Measurements from ENCODE around the gene CHD2.

Gene CHD2

DNA sequence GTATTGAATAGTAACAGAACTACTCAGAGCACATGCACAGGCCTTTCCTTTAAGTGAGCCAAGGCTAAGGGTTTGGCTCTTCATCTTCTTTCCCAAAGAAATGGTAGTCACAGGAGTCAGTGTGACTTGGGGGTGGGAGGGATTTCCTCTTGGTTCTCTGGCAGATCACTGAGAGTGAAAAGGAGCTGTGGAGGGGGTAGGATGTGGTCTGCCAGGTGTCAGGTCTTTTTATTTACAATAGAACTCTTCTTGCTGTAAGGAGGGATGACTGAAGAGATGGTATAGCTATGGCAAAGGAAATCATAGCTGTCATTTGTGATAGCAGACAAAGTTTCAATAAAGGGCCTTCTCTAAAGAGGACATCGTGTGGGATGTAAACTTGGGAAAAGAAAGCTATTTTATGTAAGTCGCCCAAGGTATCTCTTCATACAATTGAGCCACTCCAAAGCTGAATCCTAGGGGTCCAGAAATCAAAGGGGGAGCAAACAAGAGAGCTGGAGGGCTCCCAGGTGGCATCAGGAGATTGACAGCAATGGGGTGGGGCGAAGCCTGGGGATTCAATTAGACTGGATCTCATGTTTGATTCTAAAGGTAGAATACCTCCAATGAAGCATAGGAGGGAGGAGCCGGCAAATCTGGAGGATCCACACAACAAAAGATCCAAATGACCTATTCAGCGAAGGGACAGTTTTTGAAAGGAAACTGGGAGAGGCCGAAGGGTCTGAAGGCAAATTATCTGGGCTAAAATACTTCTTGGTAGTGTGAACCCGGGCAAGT, 20.0 kb upstream of the CHD2 start:
- DNase-seq (ENCODE audit: low read depth, low spot score), result no peak
- Histone ChIP-seq H3K4me1 (ENCODE audit: control insufficient read depth, insufficient read depth, low read length) (no peaks in the 10 kb centered on the region; the same call in 1 of the 2 replicates), H3K36me3 (ENCODE audit: control insufficient read depth, insufficient read depth, low read length) (no peaks in the 10 kb centered on the region), H3K27me3 (ENCODE audit: control insufficient read depth, insufficient read depth, low read length) (no peaks in the 10 kb centered on the region), H3K27ac (ENCODE audit: low read length) (no peak overlapping the region), H3K9me3 (ENCODE audit: control insufficient read depth, insufficient read depth, low read length) (no peaks in the 10 kb centered on the region), H3K4me3 (ENCODE audit: low read length) (no peak overlapping the region)
- no CpG with 5 or more reads among the region's 7 CpGs for WGBS (ENCODE audit: insufficient coverage, insufficient read length)

DNA sequence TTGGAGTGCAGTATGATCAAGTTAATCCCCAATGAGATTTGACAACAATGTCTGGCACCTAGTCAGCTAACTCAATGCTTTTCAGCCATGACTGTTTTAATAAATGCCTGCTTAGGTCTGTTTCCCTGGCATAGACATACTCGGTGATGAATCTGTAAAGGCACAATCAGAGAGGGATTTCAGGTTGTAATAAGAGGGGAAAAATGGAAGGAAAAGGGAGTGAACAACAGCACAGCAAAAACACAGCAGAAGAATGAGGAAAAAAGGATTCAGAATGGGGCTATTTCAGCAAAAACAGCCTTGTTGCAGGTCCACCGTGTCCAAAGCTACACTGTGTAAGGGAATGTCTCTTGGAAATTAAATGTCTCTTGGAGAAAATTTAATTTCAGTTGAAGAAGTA, 19.3 kb upstream of the CHD2 start:
- Histone ChIP-seq H3K27ac (ENCODE audit: low read length) (no peak overlapping the region), H3K4me3 (ENCODE audit: low read length) (no peak overlapping the region), H3K4me1 (ENCODE audit: control insufficient read depth, insufficient read depth, low read length) (no peaks in the 10 kb centered on the region; the same call in 1 of the 2 replicates), H3K36me3 (ENCODE audit: control insufficient read depth, insufficient read depth, low read length) (no peaks in the 10 kb centered on the region), H3K27me3 (ENCODE audit: control insufficient read depth, insufficient read depth, low read length) (no peaks in the 10 kb centered on the region), H3K9me3 (ENCODE audit: control insufficient read depth, insufficient read depth, low read length) (no peaks in the 10 kb centered on the region)
- no CpG with 5 or more reads among the region's 2 CpGs for WGBS (ENCODE audit: insufficient coverage, insufficient read length)
- no peak for DNase-seq (ENCODE audit: low read depth, low spot score)

DNA sequence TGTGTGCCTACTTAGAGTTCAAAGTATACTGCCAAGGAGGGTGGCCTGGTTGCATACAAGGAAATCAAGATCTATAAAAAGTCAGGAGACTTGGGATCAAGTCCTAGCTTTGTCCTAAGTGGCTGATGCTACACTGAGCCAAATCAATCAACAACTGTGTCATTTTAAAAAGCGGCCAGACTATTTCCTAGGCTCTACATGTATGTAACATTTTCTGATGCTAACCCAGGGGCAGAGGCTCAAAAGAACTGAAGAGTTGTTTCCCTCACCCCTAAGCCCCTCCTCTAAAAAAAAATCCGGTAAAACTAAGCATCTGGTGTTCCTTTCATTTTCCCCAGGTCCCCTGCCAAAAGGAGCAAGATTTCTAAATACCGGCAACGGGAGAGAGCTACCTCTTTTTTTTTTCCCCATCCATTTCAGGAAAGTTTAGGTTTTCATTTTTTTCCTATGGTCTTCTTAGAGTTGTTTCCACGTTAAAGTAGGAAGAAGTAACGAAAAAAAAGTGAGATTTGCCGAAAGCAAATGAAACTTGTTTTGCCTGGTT, 18.8 kb upstream of the CHD2 start:
- H3K4me1 ChIP-seq (ENCODE audit: control insufficient read depth, insufficient read depth, low read length), result no peaks in the 10 kb centered on the region; the same call in 1 of the 2 replicates
- WGBS (ENCODE audit: insufficient coverage, insufficient read length), result no CpG with 5 or more reads among the region's 7 CpGs
- no peaks in the 10 kb centered on the region for H3K9me3 ChIP-seq (ENCODE audit: control insufficient read depth, insufficient read depth, low read length)
- no peaks in the 10 kb centered on the region for H3K27me3 ChIP-seq (ENCODE audit: control insufficient read depth, insufficient read depth, low read length)
- no peak for DNase-seq (ENCODE audit: low read depth, low spot score)
- no peak overlapping the region for H3K27ac ChIP-seq (ENCODE audit: low read length)
- no peaks in the 10 kb centered on the region for H3K36me3 ChIP-seq (ENCODE audit: control insufficient read depth, insufficient read depth, low read length)
- no peak overlapping the region for H3K4me3 ChIP-seq (ENCODE audit: low read length)

DNA sequence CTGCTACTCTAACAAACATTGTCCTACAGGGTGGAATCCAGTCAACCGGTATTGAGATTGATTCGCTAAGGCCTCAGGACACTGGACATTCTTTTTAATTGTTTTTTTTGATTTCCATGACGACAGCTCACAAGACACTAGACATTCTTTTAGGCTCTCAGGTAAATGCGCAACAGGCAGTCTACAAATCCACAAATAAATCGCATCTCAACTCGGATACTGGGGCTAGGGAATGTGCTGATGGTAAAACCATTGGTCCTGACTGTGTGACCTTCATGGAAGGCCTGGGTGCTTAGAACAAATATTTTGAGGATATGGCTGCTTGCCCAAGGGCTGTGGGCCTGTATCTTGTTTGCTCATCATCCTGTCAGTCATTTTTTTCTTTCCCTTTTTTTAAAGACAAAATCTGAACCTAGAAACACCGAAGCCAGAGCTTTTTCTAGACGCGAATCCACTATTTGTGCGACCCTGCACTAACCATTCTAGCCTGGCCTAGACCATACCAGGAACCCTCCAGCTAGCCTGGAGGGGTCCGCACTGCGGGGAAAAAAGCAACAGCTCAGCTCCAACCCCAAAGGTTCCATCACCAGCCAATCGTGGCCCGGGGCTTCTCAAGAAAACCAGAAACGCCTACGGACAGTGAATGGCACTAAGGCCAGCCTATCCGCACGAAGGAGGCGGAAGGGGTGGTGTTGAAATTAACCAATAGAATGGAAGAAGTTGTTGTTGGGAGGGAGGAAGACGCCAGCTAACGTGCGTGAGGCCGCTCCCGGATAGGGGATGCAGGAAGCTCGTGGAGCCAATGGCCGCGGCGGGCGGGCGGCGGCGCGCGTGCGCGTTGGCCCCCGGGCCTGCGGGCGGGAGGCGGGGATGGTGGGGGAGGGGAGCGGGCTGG, 18.1 kb upstream of the CHD2 start:
- no peaks in the 10 kb centered on the region for H3K36me3 ChIP-seq (ENCODE audit: control insufficient read depth, insufficient read depth, low read length)
- H3K4me1 ChIP-seq (ENCODE audit: control insufficient read depth, insufficient read depth, low read length), result no peaks in the 10 kb centered on the region; the same call in 1 of the 2 replicates
- no CpG with 5 or more reads among the region's 41 CpGs for WGBS (ENCODE audit: insufficient coverage, insufficient read length)
- peak; percentile 100 for DNase-seq (ENCODE audit: low read depth, low spot score)
- H3K27me3 ChIP-seq (ENCODE audit: control insufficient read depth, insufficient read depth, low read length), result no peaks in the 10 kb centered on the region
- no peaks in the 10 kb centered on the region for H3K9me3 ChIP-seq (ENCODE audit: control insufficient read depth, insufficient read depth, low read length)
- no peak overlapping the region for H3K27ac ChIP-seq (ENCODE audit: low read length)
- H3K4me3 ChIP-seq (ENCODE audit: low read length), result peak overlapping the region; percentile 89; the same call in 1 of the 2 replicates

DNA sequence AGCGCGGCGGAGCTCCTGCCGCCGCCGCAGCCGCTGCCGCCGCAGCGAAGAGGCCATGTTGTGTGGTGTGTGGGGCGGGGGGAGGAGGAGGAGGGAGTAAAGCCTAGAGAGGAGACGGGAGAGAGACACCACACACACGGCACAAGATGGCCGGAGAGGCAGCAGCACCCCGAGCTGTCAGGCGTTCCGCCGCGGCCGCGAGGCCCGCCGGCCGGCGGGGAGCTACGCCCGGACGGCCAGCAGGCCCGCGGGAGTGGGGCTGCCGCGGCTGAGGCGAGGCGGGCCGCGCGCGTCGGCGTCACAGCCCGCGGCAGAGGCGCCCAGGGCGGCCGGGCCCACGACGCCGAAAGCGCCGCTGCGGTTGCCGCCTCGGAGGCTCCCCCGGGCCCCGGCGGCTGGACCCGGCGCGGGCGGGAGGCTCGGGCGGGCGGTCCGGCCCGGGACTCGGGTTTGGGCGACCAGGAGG, 17.4 kb upstream of the CHD2 start:
- Histone ChIP-seq H3K27me3 (ENCODE audit: control insufficient read depth, insufficient read depth, low read length) (no peaks in the 10 kb centered on the region), H3K4me1 (ENCODE audit: control insufficient read depth, insufficient read depth, low read length) (no peaks in the 10 kb centered on the region; the same call in 1 of the 2 replicates), H3K36me3 (ENCODE audit: control insufficient read depth, insufficient read depth, low read length) (no peaks in the 10 kb centered on the region), H3K27ac (ENCODE audit: low read length) (no peak overlapping the region), H3K9me3 (ENCODE audit: control insufficient read depth, insufficient read depth, low read length) (no peaks in the 10 kb centered on the region), H3K4me3 (ENCODE audit: low read length) (peak overlapping the region; percentile 89)
- no CpG with 5 or more reads among the region's 67 CpGs for WGBS (ENCODE audit: insufficient coverage, insufficient read length)
- DNase-seq (ENCODE audit: low read depth, low spot score), result no peak

DNA sequence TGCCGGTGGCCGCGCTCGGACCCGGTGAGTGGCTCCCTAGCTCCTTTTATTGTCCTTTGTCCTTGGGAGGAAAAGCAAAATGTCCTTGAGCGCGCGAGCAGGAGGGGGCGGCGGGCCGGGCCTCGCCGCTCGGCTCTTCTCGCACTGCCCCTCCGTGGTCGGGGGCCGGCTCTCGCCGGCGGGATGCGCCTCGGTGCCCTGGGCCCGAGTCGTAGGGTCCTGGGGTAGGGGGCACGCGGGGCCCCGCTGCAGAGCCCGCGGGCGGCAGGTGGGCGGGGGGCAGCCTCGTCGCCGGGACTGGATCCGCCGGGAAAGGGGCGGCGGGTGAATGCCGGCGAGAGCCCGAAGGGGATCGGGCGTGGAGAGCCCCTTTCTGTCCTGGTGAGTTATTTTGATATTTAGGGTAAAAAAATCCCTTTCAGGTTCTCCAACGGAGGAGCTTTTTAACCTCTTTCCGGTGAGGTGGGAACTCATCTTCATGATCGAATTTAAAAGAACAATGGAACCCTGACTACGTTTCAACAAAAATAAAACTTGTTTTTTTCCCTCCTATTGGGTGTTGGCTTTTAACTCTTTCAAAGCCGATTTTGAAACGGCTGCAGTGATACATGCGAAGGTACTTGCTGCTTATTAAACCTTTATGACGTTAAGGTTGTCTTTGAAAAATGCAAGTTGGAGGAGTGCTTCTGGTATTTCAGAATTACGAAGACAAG, 16.8 kb upstream of the CHD2 start:
- no CpG with 5 or more reads among the region's 53 CpGs for WGBS (ENCODE audit: insufficient coverage, insufficient read length)
- Histone ChIP-seq H3K4me3 (ENCODE audit: low read length) (peak overlapping the region; percentile 89), H3K36me3 (ENCODE audit: control insufficient read depth, insufficient read depth, low read length) (no peaks in the 10 kb centered on the region), H3K27me3 (ENCODE audit: control insufficient read depth, insufficient read depth, low read length) (no peaks in the 10 kb centered on the region), H3K4me1 (ENCODE audit: control insufficient read depth, insufficient read depth, low read length) (no peaks in the 10 kb centered on the region; the same call in 1 of the 2 replicates), H3K9me3 (ENCODE audit: control insufficient read depth, insufficient read depth, low read length) (no peaks in the 10 kb centered on the region), H3K27ac (ENCODE audit: low read length) (no peak overlapping the region)
- DNase-seq (ENCODE audit: low read depth, low spot score), result no peak

DNA sequence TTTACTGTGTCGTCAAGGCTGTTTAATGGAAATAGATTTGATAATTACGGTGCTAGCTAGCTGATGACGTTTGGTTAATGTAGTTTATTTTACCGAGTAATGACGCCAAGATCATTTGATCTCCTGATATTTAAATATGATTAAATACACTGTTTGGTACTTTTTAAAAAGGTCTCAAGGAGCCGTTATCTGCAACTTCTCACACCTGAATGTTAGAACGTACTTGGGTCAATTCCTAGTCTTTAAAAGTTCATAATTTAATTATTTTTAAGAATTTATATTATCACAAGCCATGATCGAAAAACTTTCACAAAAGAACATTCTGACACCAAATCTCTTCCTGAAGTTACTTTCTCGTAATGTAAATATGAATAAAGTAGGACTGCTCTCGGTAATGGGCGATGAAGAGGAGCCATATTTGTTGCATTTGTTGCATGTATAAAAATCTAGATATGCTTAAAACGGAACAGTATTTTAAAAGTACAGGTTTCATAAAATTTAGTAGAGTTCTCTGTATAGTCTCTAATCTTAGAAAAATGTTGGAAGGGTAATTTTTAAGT, 16.2 kb upstream of the CHD2 start:
- Histone ChIP-seq H3K27me3 (ENCODE audit: control insufficient read depth, insufficient read depth, low read length) (no peaks in the 10 kb centered on the region), H3K27ac (ENCODE audit: low read length) (no peak overlapping the region), H3K9me3 (ENCODE audit: control insufficient read depth, insufficient read depth, low read length) (no peaks in the 10 kb centered on the region), H3K36me3 (ENCODE audit: control insufficient read depth, insufficient read depth, low read length) (no peaks in the 10 kb centered on the region), H3K4me1 (ENCODE audit: control insufficient read depth, insufficient read depth, low read length) (no peaks in the 10 kb centered on the region; the same call in 1 of the 2 replicates), H3K4me3 (ENCODE audit: low read length) (peak overlapping the region; percentile 89; the same call in 1 of the 2 replicates)
- no CpG with 5 or more reads among the region's 12 CpGs for WGBS (ENCODE audit: insufficient coverage, insufficient read length)
- no peak for DNase-seq (ENCODE audit: low read depth, low spot score)

DNA sequence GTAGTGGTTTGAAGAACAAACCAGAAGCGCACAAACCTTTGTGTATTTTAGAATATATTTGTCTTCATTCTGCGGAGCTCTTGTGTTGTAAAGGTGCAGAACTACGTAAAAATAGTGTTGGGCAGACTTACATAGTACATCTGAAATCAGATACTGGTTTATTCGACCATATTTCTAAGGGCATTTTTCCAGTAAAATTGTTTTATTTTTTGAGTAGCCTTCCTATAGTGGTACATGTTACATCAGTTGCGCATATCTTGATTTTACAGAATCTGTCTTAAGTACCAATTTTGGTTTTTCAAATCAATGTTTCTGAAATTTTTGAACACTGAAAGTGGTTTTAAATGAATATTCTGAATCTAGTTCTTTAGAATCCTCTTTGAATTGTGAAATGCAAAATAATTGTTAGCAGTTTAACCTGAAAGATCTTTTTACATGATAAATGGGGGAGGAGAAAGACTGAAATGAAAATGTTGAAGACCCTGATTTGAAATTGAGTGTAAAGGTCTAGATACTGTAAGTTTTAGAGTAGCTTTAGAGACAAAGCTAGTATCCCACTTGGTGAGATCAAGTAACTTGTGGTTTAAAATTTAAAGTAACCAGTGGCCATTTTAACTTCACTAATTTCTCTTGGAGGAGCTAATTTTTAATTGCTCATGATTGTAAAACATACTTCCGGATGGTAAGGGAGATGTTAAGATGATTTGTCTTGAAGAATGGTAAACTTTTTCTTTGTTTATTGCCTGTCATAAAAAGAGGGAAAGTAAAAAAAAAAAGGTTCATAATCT, 15.5 kb upstream of the CHD2 start:
- no peaks in the 10 kb centered on the region; the same call in 1 of the 2 replicates for H3K4me1 ChIP-seq (ENCODE audit: control insufficient read depth, insufficient read depth, low read length)
- H3K36me3 ChIP-seq (ENCODE audit: control insufficient read depth, insufficient read depth, low read length), result no peaks in the 10 kb centered on the region

More for the DNA sequence above, 15.5 kb upstream of the CHD2 start:
- Histone ChIP-seq H3K4me3 (ENCODE audit: low read length) (peak overlapping the region; percentile 89; the same call in 1 of the 2 replicates), H3K27ac (ENCODE audit: low read length) (no peak overlapping the region), H3K9me3 (ENCODE audit: control insufficient read depth, insufficient read depth, low read length) (no peaks in the 10 kb centered on the region), H3K27me3 (ENCODE audit: control insufficient read depth, insufficient read depth, low read length) (no peaks in the 10 kb centered on the region)
- no CpG with 5 or more reads among the region's 6 CpGs for WGBS (ENCODE audit: insufficient coverage, insufficient read length)
- no peak for DNase-seq (ENCODE audit: low read depth, low spot score)
